ENCODE results near the gene NOP53. TPM values are rescaled to one million over a fixed set of nuclear protein-coding genes. Genes with fewer than 3 reads are reported as not detected.

NOP53 gene
- total and polyA plus RNA-seq, 8 donors = 110 to 784 (median 507) TPM

DNA sequence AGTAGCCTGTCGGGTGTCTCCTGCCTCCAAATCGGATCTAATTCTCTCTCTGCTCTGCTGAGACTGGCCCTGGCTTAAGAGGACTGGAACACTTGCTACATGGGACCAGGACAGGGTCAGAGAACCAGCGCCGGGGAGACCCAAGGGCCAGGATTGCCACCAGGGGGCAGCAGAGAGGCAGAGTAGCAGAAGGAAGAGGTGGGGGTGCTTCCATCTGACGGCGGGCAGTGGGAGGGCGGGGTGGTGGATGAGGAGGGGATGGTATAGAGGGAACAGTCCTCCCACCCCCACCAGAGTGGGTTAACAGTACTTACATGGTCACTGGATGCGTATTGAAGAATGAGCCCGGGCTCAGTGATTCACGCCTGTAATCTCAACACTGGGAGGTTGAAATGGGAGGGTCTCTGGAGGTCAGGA lies 45.1 kb downstream of the NOP53 start:
- intact Hi-C loops (cut with DNase I; ENCODE audit: low total_unique reads) = no loop called here
- no peak overlapping the region for H3K27ac ChIP-seq
- H3K4me1 ChIP-seq = peaks cover 0 to 20% (median 2%) of the 10 kb centered on the region in 4 donors
- H3K9me3 ChIP-seq = peaks cover 0 to 7% (median 0%) of the 10 kb centered on the region in 4 donors
- 9 to 13% (median 11%) methylated on average over 10 of the region's 10 CpGs for WGBS, 5 donors
- H3K27me3 ChIP-seq = no peaks in the 10 kb centered on the region
- DNase-seq = peak; percentile 85 to 86
- TF ChIP-seq, protein P1, sequence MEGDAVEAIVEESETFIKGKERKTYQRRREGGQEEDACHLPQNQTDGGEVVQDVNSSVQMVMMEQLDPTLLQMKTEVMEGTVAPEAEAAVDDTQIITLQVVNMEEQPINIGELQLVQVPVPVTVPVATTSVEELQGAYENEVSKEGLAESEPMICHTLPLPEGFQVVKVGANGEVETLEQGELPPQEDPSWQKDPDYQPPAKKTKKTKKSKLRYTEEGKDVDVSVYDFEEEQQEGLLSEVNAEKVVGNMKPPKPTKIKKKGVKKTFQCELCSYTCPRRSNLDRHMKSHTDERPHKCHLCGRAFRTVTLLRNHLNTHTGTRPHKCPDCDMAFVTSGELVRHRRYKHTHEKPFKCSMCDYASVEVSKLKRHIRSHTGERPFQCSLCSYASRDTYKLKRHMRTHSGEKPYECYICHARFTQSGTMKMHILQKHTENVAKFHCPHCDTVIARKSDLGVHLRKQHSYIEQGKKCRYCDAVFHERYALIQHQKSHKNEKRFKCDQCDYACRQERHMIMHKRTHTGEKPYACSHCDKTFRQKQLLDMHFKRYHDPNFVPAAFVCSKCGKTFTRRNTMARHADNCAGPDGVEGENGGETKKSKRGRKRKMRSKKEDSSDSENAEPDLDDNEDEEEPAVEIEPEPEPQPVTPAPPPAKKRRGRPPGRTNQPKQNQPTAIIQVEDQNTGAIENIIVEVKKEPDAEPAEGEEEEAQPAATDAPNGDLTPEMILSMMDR (IDR thresholded peaks at IDR 0.05) = peak in 5 of 7 experiments; percentile 52 to 87 (median 70)
- TF ChIP-seq POLR2AphosphoS5 (IDR thresholded peaks at IDR 0.05) = no peak
- no peak overlapping the region for H3K4me3 ChIP-seq
- H3K36me3 ChIP-seq = peaks cover 7 to 25% (median 22%) of the 10 kb centered on the region in 4 donors

DNA sequence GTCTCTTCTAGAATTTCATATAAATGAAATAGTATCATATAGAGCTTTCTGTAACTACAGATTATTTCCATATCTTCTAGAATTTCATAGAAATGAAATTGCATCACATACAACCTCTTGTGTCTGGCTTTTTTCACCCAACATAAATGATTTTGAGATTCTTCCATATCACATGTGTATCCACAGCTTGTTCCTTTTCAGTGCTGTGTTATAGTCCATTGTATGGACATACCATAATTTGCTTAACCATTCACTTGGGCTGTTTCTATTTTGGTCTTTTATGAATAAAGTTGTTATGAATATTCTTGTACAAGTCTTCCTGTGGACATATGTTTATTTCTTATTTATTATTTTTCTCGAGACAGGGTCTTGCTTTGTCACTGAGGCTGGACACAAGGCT lies 47.3 kb downstream of the NOP53 start:
- Histone ChIP-seq H3K27me3 (no peaks in the 10 kb centered on the region), H3K4me1 (peaks cover 0 to 20% (median 2%) of the 10 kb centered on the region in 4 donors), H3K27ac (no peak overlapping the region), H3K36me3 (peaks cover 0 to 3% (median 1%) of the 10 kb centered on the region in 4 donors), H3K9me3 (peaks cover 0 to 7% (median 0%) of the 10 kb centered on the region in 4 donors), H3K4me3 (no peak overlapping the region)
- intact Hi-C loops (cut with DNase I; ENCODE audit: low total_unique reads) = no loop called here
- no peak for TF ChIP-seq POLR2AphosphoS5 (IDR thresholded peaks at IDR 0.05)
- TF ChIP-seq, protein P1 (IDR thresholded peaks at IDR 0.05) = no peak
- TF ChIP-seq POLR2A (IDR thresholded peaks at IDR 0.05) = no peak
- TF ChIP-seq EP300 (IDR thresholded peaks at IDR 0.05) = no peak
- WGBS, 5 donors = 91 to 100% (median 96%) methylated on average over 1 of the region's 1 CpG
- no peak for DNase-seq

DNA sequence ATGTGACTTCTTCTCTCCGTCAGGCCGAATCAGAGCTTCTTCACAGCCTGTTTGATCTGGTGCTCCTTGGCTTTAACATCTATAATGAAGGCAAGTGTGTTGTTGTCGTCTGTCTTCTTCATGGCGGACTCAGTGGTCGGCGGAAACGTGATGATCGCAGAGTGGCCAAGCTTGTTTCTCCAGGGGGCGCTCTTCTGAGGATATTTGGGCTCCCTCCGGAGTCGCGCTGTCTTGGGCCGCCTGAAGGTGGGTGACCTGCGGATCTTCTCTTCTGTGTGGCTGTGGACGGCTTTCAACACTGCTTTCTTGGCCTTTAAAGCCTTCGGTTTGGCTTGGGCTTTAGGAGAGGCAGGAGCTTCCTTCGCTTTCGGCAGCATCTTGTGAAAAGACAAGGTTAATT lies 49.2 kb downstream of the NOP53 start:
- WGBS, 5 donors = 78 to 86% (median 83%) methylated on average over 18 of the region's 18 CpGs
- Histone ChIP-seq H3K9me3 (peaks cover 0 to 7% (median 0%) of the 10 kb centered on the region in 4 donors), H3K4me1 (peaks cover 0 to 11% (median 0%) of the 10 kb centered on the region in 4 donors), H3K4me3 (no peak overlapping the region), H3K27ac (no peak overlapping the region), H3K36me3 (no peaks in the 10 kb centered on the region), H3K27me3 (no peaks in the 10 kb centered on the region)
- DNase-seq = no peak
- TF ChIP-seq POLR2AphosphoS5 (IDR thresholded peaks at IDR 0.05) = no peak
- TF ChIP-seq POLR2A (IDR thresholded peaks at IDR 0.05) = no peak
- TF ChIP-seq, protein P1 (IDR thresholded peaks at IDR 0.05) = no peak
- no peak for TF ChIP-seq EP300 (IDR thresholded peaks at IDR 0.05)
- intact Hi-C loops (cut with DNase I; ENCODE audit: low total_unique reads) = no loop called here

DNA sequence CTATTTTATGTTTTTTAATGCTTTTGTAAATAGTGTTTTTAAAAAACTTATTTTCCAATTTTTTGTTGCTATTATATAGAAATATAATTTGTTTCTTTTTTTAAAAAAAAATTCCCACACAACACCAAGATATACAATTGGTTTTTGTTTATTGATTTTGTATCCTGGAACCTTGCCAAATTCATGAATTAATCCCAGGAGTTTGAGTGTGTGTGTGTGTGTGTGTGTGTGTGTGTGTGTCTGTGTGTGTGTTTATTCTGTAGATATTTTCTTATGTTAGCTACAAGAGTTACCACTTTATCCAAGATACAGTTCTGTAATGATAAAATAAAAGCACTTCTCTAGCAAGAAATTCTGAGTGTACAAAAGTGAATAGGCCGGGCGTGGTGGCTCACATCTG lies 51.4 kb downstream of the NOP53 start:
- Histone ChIP-seq H3K9me3 (peaks cover 0 to 7% (median 3%) of the 10 kb centered on the region in 4 donors), H3K36me3 (no peaks in the 10 kb centered on the region), H3K4me1 (no peaks in the 10 kb centered on the region), H3K27me3 (no peaks in the 10 kb centered on the region), H3K4me3 (no peak overlapping the region), H3K27ac (no peak overlapping the region)
- TF ChIP-seq, protein P1 (IDR thresholded peaks at IDR 0.05) = no peak
- TF ChIP-seq POLR2A (IDR thresholded peaks at IDR 0.05) (no peak), EP300 (IDR thresholded peaks at IDR 0.05) (no peak), POLR2AphosphoS5 (IDR thresholded peaks at IDR 0.05) (no peak)
- WGBS, 5 donors = 27 to 58% (median 47%) methylated on average over 2 of the region's 2 CpGs
- no peak for DNase-seq
- intact Hi-C loops (cut with DNase I; ENCODE audit: low total_unique reads) = no loop called here

Data from stomach (tissue), 9 donors.